Measurements from ENCODE around the gene PACRGL.
"Not testable (repeated sequence)": the region's sequence is repeated elsewhere in the genome, so short reads cannot be mapped to it uniquely, and the experiment has no call there.

The PACRGL gene

DNA sequence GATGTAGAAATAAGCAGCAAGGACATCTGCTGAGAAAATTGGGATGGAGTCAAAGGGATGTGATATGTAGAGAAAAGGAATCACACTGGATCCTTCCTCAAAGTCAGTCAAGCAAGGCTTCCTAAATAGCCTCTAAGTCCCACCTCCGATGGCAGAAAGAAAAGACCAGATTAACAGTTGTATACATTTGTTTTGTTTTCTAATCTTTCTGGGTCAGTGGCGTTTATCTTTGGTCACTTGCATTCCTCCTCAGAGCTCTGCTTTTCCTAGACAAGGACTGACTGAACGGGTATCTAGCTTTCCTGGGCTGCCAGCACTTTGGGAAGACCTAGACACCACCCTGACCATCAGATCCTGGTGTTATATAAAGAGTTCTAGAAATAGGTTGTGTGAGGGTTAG is 23.2 kb downstream of the PACRGL start:
- no peak for DNase-seq

- no peak for DNase-seq
Observed at GRCh38 chr4:20724915-20725314, 24.7 kb downstream of the PACRGL start.

- DNase-seq = no peak
Observed at GRCh38 chr4:20735931-20736330, 35.7 kb downstream of the PACRGL start.

GRCh38 chr4:20746000-20746399 is 45.7 kb downstream of the PACRGL start:
- DNase-seq = not testable (repeated sequence)

DNA sequence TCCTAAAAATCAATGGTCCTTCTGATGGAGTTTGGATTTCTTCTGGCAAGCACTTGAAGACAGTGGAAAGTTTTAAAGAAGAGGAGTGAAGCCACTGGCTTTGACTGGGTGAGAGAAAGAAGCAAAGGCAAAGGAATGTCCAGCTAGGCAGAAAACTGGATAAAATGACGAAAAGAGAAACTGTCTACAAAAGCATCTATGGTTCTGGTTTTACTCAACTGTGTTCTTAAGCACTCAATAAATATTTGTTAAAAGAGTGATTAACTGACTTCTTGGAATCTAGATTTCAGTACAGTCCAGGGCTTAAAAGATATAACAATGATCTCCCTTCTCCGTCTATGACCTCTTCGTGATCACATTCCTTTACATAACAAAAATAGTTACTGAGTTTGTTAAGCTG is 52.4 kb downstream of the PACRGL start:
- DNase-seq = no peak

DNA sequence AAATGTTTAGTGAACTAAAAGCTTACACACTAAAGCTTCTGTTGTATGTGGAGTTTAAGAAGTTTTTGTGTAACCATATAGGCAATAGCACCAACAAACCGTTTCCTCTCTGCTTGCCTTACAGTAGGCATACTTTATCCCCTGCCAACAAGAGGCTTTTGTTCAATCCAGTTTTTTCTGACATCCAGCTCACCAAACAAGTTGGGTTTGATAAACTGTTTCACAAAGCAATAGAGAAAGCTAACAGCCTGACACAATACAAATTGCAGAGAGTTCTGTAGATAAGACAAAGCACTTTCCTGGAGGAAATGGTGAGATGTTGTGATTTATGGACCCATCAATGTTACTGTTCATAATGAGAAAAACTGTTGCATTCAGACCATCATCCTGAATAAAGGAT is 53.8 kb downstream of the PACRGL start:
- DNase-seq = no peak

- no peak for DNase-seq
Observed at GRCh38 chr4:20760053-20760452, 59.8 kb downstream of the PACRGL start.

DNA sequence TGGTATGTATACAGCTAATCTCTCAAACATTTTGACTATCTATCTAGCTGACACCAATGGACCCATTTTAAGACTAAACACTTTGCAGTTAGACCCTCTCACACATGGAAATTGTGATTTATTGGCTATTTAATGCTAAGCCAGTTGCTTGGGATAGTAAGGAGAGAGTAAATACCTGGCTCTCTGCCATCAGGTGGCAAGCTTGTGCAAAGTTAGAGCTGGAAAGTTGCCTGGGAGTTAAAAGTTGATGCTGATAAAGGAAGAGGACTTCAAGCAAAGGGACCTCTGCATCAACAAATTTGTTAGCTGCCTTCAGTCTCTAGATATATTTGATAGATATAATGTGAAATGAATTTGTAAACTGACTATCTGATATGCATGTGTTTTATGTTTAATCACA is 61.1 kb downstream of the PACRGL start:
- DNase-seq = no peak

GRCh38 chr4:20761826-20762225 is 61.6 kb downstream of the PACRGL start:
- no peak for DNase-seq

DNA sequence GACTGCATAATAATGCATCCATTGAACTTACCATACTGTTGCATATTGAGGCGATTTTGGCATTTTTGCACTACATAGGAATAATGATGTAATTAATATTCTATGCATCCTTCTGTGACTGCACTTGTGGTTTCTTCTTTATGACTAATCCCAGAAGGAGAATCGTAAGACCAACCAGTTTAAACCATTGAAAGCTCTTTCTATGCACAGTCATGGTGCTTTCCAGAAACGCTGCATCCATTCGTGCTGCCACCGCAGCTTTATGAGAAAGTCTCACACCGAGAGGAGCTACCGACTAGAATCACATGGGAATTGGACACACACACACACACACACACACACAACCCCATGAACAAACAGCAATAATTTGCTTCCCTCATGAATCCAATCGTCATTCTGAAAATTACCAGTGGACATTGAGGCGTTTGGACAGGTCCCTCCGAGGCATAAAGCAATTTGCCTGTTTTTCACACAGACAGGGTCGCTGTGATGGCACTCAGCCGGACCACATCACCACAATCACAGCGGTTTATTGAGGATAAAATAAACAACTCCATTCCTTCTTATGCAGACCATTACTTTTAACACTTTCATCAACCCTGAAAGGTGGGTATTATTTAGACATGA is 64.2 kb downstream of the PACRGL start:
- no peak for DNase-seq

- peak; percentile 23 to 31 for DNase-seq
Observed at GRCh38 chr4:20773144-20773997, 73.1 kb downstream of the PACRGL start.

DNA sequence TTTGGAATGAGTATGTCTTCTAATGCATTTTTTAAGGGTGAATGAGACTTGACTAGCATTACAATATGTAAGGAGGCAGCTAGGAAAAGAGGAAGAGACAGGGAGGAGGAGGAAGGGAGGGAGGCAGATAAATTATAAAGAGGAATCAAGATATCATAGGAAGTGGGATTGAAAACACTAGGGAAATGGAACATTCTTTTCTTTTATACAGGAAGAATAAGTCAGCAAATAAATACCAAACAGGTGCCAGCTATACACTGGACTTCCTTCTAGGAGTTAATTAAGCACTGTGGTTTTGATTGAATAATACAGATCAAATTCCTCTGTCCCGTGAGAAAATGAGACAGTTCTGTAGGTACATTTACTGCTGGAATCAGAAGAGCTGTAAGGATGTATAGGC is 78.6 kb downstream of the PACRGL start:
- no peak for DNase-seq

DNA sequence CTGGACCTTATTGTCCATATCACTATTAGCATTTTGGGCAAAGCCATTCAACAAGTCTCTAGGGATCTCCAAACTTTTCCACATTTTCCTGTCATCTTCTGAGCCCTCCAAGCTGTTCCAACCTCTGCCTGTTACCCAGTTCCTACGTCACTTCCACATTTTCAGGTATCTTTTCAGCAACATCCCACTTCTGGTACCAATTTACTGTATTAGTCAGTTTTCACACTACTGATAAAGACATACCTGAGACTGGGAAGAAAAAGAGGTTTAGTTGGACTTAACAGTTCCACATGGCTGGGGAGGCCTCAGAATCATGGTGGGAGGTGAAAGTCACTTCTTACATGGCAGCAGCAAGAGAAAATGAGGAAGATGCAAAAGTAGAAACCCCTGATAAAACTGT is 82.9 kb downstream of the PACRGL start:
- DNase-seq = not testable (repeated sequence)

GRCh38 chr4:20787940-20788665 is 87.8 kb downstream of the PACRGL start:
- no peak for DNase-seq

All from inflammatory macrophage (primary cell).